Testis (tissue), 3 donors: ENCODE data around the gene ESRRB. TPM values are rescaled to one million over a fixed set of nuclear protein-coding genes. Genes with fewer than 3 reads are reported as not detected.

Experiments
- DNase-seq: peaks from one replicate; pipeline ENCODE4 v3.0.0-alpha.2; 2019
- H3K27ac ChIP-seq, 2 donors: fragments of 200-600 bp; sonication (generic); one replicate each; pipeline ENCODE4 v1.5.1; 2019
- H3K27me3 ChIP-seq: fragments of 200-600 bp; sonication (generic); one replicate; pipeline ENCODE4 v1.5.1; 2019
- H3K36me3 ChIP-seq: fragments of 200-600 bp; sonication (generic); one replicate; pipeline ENCODE4 v1.5.1; 2017; ENCODE audit warnings: low read depth; ENCODE audit errors: missing control alignments
- H3K4me1 ChIP-seq: fragments of 200-600 bp; sonication (generic); one replicate; pipeline ENCODE4 v1.5.1; 2019
- H3K4me3 ChIP-seq, 2 donors: fragments of 200-600 bp; sonication (generic); one replicate each; pipeline ENCODE4 v1.5.1; 2017 to 2019
- H3K9me3 ChIP-seq: fragments of 200-600 bp; sonication (generic); one replicate; pipeline ENCODE4 v1.5.1; 2017
- POLR2A ChIP-seq: fragments of 450-650 bp; IDR thresholded peaks from one replicate; pipeline ENCODE4 v1.6.1; 2017; ENCODE audit warnings: antibody characterized with exemption, mild to moderate bottlenecking, moderate library complexity
- WGBS, 2 donors: methylation state at CpG; one replicate each; pipeline ENCODE4 v1.1.5; 2018; 5-methylcytosine and 5-hydroxymethylcytosine counted together
- intact Hi-C: fragments of 100-400 bp; cut with DNase I; formaldehyde crosslinking; loops from one replicate; pipeline ENCODE4 v1.15.1; 2023; ENCODE audit warnings: low total_unique reads
- polyA plus RNA-seq: library from polyadenylated mRNA; stranded (reverse); fragments of 350-450 nt; fragmentation: Illumina TruSeq; extraction: RNeasy Lipid Tissue Mini Kit (QIAGEN cat#74804); gene quantifications from one replicate; pipeline ENCODE4 v1.2.3, GENCODE V29; 2014; ENCODE audit warnings: low read depth, low replicate concordance; ENCODE audit not compliant: insufficient read depth
- total RNA-seq, 2 donors: library from RNA; depleted of rRNA; stranded (reverse); fragments of >200 nt; gene quantifications; one replicate each; pipeline ENCODE4 v1.2.3, GENCODE V29; 2016
- TF ChIP-seq, protein P1 (sequence below), 3 experiments: fragments of 450-650 bp in 2 of 3; fragments of 200-600 bp in 1 of 3; sonication (generic) in 1 of 3; IDR thresholded peaks; one replicate each; pipeline ENCODE4 v1.5.1; 2016 to 2019; ENCODE audit warnings: antibody characterized with exemption in 3 of 3, mild to moderate bottlenecking in 2 of 3, moderate library complexity in 1 of 3

The ESRRB gene
- total and polyA plus RNA-seq, 3 donors from 2014 or later = 2.5 to 3.3 (median 2.8) TPM

DNA sequence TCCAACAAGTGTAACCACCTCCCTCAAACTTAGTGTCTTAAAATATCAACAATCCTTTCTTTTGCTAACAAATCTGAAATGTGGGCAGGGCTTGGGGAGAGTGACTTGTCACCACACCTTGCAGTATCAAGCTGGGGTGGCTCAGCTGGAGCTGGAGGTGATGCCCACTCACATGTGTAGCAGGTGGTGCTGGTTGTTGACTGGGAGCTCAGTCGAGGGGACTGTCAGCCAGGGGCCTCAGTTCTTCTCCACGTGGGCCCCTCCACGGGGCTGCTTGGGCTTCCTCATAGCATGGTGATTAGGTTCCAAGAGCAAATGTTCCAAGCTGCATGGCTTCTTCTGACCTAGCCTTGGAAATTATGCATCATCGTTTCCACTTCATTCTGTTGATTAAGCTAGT lies 32.6 kb upstream of the ESRRB start:
- Histone ChIP-seq H3K4me1 (no peaks in the 10 kb centered on the region), H3K27me3 (no peaks in the 10 kb centered on the region), H3K9me3 (no peaks in the 10 kb centered on the region), H3K36me3 (no peaks in the 10 kb centered on the region), H3K4me3 (no peak overlapping the region), H3K27ac (no peak overlapping the region)
- WGBS, 2 donors = 81 to 87% methylated on average over 4 of the region's 4 CpGs
- TF ChIP-seq, protein P1, sequence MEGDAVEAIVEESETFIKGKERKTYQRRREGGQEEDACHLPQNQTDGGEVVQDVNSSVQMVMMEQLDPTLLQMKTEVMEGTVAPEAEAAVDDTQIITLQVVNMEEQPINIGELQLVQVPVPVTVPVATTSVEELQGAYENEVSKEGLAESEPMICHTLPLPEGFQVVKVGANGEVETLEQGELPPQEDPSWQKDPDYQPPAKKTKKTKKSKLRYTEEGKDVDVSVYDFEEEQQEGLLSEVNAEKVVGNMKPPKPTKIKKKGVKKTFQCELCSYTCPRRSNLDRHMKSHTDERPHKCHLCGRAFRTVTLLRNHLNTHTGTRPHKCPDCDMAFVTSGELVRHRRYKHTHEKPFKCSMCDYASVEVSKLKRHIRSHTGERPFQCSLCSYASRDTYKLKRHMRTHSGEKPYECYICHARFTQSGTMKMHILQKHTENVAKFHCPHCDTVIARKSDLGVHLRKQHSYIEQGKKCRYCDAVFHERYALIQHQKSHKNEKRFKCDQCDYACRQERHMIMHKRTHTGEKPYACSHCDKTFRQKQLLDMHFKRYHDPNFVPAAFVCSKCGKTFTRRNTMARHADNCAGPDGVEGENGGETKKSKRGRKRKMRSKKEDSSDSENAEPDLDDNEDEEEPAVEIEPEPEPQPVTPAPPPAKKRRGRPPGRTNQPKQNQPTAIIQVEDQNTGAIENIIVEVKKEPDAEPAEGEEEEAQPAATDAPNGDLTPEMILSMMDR (IDR thresholded peaks at IDR 0.05) = no peak
- no peak for TF ChIP-seq POLR2A
- no peak for DNase-seq
- intact Hi-C loops = no loop called here

DNA sequence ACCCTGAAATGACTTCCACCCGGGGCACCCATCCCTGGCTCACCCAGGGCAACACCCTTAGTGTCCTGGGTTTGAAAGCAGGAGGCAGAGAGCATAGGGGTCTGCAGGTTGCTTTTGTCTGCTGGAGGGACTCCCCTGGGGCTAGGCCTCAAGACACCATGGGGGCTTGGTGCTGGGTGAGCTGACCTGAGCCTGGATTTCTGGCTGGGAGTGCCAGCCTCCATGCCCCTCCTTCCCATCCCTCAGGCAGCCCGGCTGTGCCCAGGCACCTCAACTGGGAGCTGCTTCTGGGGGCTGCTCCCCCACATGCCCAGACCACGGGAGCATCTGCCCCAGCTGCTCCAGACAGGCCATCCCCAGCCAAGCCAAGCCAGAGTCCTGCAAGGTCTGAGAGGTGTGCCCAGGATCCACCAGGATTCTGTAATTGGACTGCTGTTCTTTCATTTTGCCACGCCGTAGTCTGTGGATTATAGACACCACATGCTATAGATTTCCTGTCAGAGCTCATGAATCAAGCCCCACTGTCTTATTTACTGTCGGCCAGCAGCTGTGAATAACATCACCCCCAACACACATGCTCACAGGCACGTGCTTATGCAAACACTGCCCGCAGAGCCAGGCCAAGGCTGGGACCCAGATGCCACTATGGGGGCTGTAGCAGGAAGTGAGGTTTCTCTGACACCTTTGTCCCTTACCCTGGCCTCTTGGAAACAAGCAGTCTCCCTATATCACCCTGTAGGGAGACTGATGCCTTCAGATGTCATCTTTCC lies 29.4 kb upstream of the ESRRB start:
- TF ChIP-seq, protein P1 (IDR thresholded peaks at IDR 0.05) = no peak
- TF ChIP-seq POLR2A = no peak
- no peak overlapping the region for H3K27ac ChIP-seq
- intact Hi-C loops = no loop called here
- WGBS, 2 donors = 58 to 68% methylated on average over 3 to 8 of the region's 8 CpGs
- no peaks in the 10 kb centered on the region for H3K27me3 ChIP-seq
- H3K9me3 ChIP-seq = no peaks in the 10 kb centered on the region
- no peaks in the 10 kb centered on the region for H3K36me3 ChIP-seq
- no peak overlapping the region for H3K4me3 ChIP-seq
- no peaks in the 10 kb centered on the region for H3K4me1 ChIP-seq
- DNase-seq = no peak

DNA sequence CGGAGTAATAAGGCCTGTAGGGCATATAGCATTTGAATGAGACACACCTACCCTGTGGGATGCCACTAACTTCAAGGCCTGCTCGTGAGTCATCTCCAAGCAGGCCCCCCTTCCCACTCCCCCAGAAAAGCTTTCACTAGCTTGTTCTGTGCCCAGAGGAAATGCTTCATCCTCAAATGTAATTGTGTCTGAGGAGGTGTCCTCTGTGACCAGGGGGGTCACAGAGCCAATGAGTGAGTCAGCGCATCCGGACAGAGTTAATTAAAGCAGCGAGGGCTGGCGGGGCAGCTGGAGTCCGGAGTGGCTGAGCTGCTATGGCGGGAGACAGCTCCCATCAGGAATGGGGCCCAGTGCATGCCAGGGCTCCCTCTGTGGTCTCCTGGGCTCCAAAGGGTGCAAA lies 27.0 kb upstream of the ESRRB start:
- intact Hi-C loops = no loop called here
- TF ChIP-seq, protein P1 (IDR thresholded peaks at IDR 0.05) = no peak
- no peak for TF ChIP-seq POLR2A
- no peak overlapping the region for H3K27ac ChIP-seq
- H3K9me3 ChIP-seq = no peaks in the 10 kb centered on the region
- H3K4me3 ChIP-seq = no peak overlapping the region
- H3K4me1 ChIP-seq = no peaks in the 10 kb centered on the region
- no peaks in the 10 kb centered on the region for H3K36me3 ChIP-seq
- 53 to 61% methylated on average over 7 to 8 of the region's 8 CpGs for WGBS, 2 donors
- no peak for DNase-seq
- no peaks in the 10 kb centered on the region for H3K27me3 ChIP-seq

DNA sequence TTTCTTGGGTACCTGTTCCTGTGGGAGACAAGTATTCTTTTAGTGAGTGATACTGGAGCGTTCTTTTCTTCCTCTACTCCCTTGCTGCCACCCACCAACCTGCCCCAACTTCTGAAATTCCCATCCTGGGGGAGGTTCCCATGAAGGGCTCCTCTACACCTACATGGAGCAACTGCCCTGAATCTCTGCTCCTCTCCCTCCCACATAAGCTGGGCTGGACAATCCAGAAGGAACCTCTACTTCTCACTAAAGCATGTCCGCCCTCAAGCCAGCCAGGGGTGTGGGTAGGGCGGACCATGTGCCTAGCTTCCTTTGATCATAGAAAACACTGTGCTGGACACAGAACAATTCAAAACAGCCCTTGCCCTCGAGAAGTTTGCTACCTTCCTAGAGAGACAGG lies 25.9 kb upstream of the ESRRB start:
- no peak overlapping the region for H3K4me3 ChIP-seq
- 77 to 84% methylated on average over 4 of the region's 4 CpGs for WGBS, 2 donors
- intact Hi-C loops = loop anchor here (5.0 kb wide), 1 partner anchor 303 kb away; no protein-coding TSS in a partner anchor
- TF ChIP-seq, protein P1 (IDR thresholded peaks at IDR 0.05) = no peak
- TF ChIP-seq POLR2A = no peak
- no peaks in the 10 kb centered on the region for H3K36me3 ChIP-seq
- DNase-seq = no peak
- no peaks in the 10 kb centered on the region for H3K27me3 ChIP-seq
- H3K27ac ChIP-seq = no peak overlapping the region
- no peaks in the 10 kb centered on the region for H3K9me3 ChIP-seq
- H3K4me1 ChIP-seq = no peaks in the 10 kb centered on the region

DNA sequence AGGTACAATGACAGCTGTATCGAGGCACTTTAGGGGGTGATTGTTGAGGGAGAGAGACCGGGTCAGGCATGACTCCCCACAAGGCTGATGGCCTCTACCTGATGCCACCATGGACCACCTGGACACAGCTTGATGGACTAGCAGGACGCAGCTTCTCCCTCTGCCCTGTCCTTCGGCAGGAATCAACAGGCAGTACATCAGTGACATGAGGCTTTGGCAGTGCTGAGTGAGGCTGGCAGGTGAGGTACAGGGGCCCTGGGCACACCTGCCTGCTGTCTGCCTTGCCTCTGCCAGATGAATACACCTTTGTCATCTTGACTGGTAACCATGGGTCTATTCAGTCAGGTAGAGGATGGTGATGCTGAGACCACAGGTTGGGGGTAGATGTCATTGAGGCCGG lies 25.3 kb upstream of the ESRRB start:
- Histone ChIP-seq H3K27me3 (no peaks in the 10 kb centered on the region), H3K27ac (no peak overlapping the region), H3K4me1 (no peaks in the 10 kb centered on the region), H3K4me3 (no peak overlapping the region), H3K36me3 (no peaks in the 10 kb centered on the region), H3K9me3 (no peaks in the 10 kb centered on the region)
- no peak for DNase-seq
- intact Hi-C loops = loop anchor here (5.0 kb wide), 1 partner anchor 303 kb away; no protein-coding TSS in a partner anchor
- 75 to 94% methylated on average over 1 to 5 of the region's 5 CpGs for WGBS, 2 donors
- TF ChIP-seq, protein P1 (IDR thresholded peaks at IDR 0.05) = no peak
- no peak for TF ChIP-seq POLR2A
